K562 (cell line): ENCODE results near the gene SLX1B. TPM values are rescaled to one million over a fixed set of nuclear protein-coding genes. Genes with fewer than 3 reads are reported as not detected.
"Not testable (repeated sequence)": the region's sequence is repeated elsewhere in the genome, so short reads cannot be mapped to it uniquely, and the experiment has no call there.

ENCODE experiments used
- ATAC-seq: fragments of 200-7000 bp; cut with Tn5 transposase; 3 replicates; pipeline ENCODE4 v1.9.1; 2020; ENCODE audit warnings: moderate library complexity
- BruUV-seq: library from RNA; stranded (reverse); fragments of 400-500 nt; replicated peaks from 2 replicates; lab custom pipeline; 2021; lab: Mats Ljungman, UMichigan
- CTCF ChIA-PET: fragments of 300-600 bp; formaldehyde crosslinking; extraction: SDS; loops from one replicate; lab custom pipeline; 2021; ENCODE audit warnings: low intra/inter-chr PET ratio; lab: Yijun Ruan, JAX
- POLR2A ChIA-PET: fragments of 300-600, 350-650 bp; sonication (Branson Sonifier 250); formaldehyde crosslinking; extraction: SDS; loops from one replicate; lab custom pipeline; 2021; ENCODE audit warnings: antibody characterized with exemption, inconsistent platforms; lab: Yijun Ruan, JAX
- DNase-seq, 4 experiments: peaks; one replicate each; pipeline versions ENCODE4 v3.0.0 to v3.0.0-alpha.2; 2011 to 2018; ENCODE audit warnings: low spot score in 3 of 4, mixed read lengths in 3 of 4; ENCODE audit errors: extremely low read depth in 1 of 4
- FAIRE-seq: peaks from 2 replicates; lab custom pipeline; 2011; peaks lifted over from hg19 to GRCh38; lab: Jason Lieb, UNC
- H2AFZ ChIP-seq: 2 replicates; pipeline ENCODE4 v1.6.0; 2011; ENCODE audit warnings: low read depth, low read length, control low read depth, inconsistent platforms
- H3K27ac ChIP-seq: fragments of 200-600 bp; 3 replicates; pipeline ENCODE4 v1.8.0; 2011; ENCODE audit warnings: low read depth, mild to moderate bottlenecking, control low read depth, inconsistent platforms, low read length, moderate library complexity, mixed read lengths; ENCODE audit errors: extremely low read depth
- H3K27me3 ChIP-seq, 2 experiments: fragments of 300-600 bp in 1 of 2; 2 replicates in 1 of 2; 3 replicates in 1 of 2; pipeline versions ENCODE4 v1.6.0 to v1.8.0; 2011; ENCODE audit warnings: inconsistent platforms in 2 of 2, low read length in 2 of 2, mild to moderate bottlenecking in 1 of 2, mixed read lengths in 1 of 2, moderate library complexity in 1 of 2; ENCODE audit not compliant: control insufficient read depth in 2 of 2, insufficient read depth in 2 of 2
- H3K36me3 ChIP-seq: fragments of 300-600 bp; 3 replicates; pipeline ENCODE4 v1.8.0; 2011; ENCODE audit warnings: mild to moderate bottlenecking, low read length, inconsistent platforms; ENCODE audit not compliant: control insufficient read depth, insufficient read depth
- H3K4me1 ChIP-seq, 2 experiments: fragments of 200-600 bp in 1 of 2; replicated peaks in 1 of 2; 2 replicates in 1 of 2; 3 replicates in 1 of 2; pipeline versions ENCODE4 v1.5.1 to v1.8.0; 2011; ENCODE audit warnings: inconsistent platforms in 2 of 2, low read length in 2 of 2, mild to moderate bottlenecking in 1 of 2, mixed read lengths in 1 of 2, moderate library complexity in 1 of 2; ENCODE audit not compliant: control insufficient read depth in 2 of 2, insufficient read depth in 2 of 2
- H3K4me2 ChIP-seq: 2 replicates; pipeline ENCODE4 v1.6.1; 2011; ENCODE audit warnings: low read length, control low read depth, inconsistent platforms, mixed read lengths; ENCODE audit not compliant: insufficient read depth
- H3K4me3 ChIP-seq: fragments of 200-600 bp; sonication (generic), shearing (Covaris generic); 2 replicates; pipeline ENCODE4 v1.5.1; 2016; ENCODE audit warnings: control low read depth, inconsistent platforms
- H3K79me2 ChIP-seq: fragments of 200-600 bp; 3 replicates; pipeline ENCODE4 v1.8.0; 2011; ENCODE audit warnings: low read length, inconsistent platforms; ENCODE audit not compliant: control insufficient read depth, insufficient read depth
- H3K9ac ChIP-seq, 2 experiments: 2 replicates each; pipeline versions ENCODE4 v1.6.0 to v1.6.1; 2011; ENCODE audit warnings: low read depth in 2 of 2, low read length in 2 of 2, control low read depth in 1 of 2, inconsistent platforms in 1 of 2, mild to moderate bottlenecking in 1 of 2, mixed read lengths in 1 of 2; ENCODE audit not compliant: insufficient read depth in 1 of 2
- H3K9me1 ChIP-seq: one replicate; pipeline ENCODE4 v1.6.0; 2011; ENCODE audit warnings: inconsistent platforms, mild to moderate bottlenecking, low read length, moderate library complexity; ENCODE audit not compliant: control insufficient read depth, insufficient read depth
- H3K9me3 ChIP-seq: replicated peaks from 2 replicates; pipeline ENCODE4 v1.5.1; 2011; ENCODE audit warnings: low read depth, low read length, inconsistent platforms; ENCODE audit not compliant: control insufficient read depth, insufficient read depth
- H4K20me1 ChIP-seq: replicated peaks from 2 replicates; pipeline ENCODE4 v1.6.1; 2011; ENCODE audit warnings: low read length, inconsistent platforms, mixed read lengths; ENCODE audit not compliant: control insufficient read depth, insufficient read depth
- WGBS: fragments of 100-300 bp; shearing (Covaris generic); methylation state at CpG from one replicate; pipeline ENCODE4 v1.1.6; 2016; ENCODE audit warnings: low coverage, mixed read lengths; ENCODE audit not compliant: insufficient coverage; ENCODE audit errors: missing lambda C conversion rate; 5-methylcytosine and 5-hydroxymethylcytosine counted together
- in situ Hi-C: fragments of 300-500 bp; cut with MboI; formaldehyde crosslinking; loops from 4 replicates; pipeline ENCODE4 v1.15.0; 2018; ENCODE audit warnings: inconsistent platforms, mixed read lengths
- intact Hi-C: fragments of 100-400 bp; cut with micrococcal nuclease; formaldehyde crosslinking; loops from 2 replicates; pipeline ENCODE4 v1.14.2; 2022
- polyA plus RNA-seq, 8 experiments: library from polyadenylated mRNA; depleted of rRNA in 4 of 8; stranded (reverse) in 5 of 8; unstranded in 3 of 8; fragments of >200 nt; fragmentation: Nextera tagmentation in 2 of 8; fragmentation: Illumina TruSeq in 1 of 8; extraction: Ambion mirVana in 2 of 8; extraction: Trizol in 1 of 8; gene quantifications; 2 replicates each; pipeline versions ENCODE4 v1.2.1 to v1.2.3, GENCODE V29; 2011 to 2014; ENCODE audit warnings: inconsistent platforms in 1 of 8, missing spikeins in 1 of 8
- total RNA-seq, 7 experiments: library from RNA; depleted of rRNA in 6 of 7; stranded (reverse); fragments of >200 nt in 6 of 7; fragmentation: Illumina TruSeq in 2 of 7; extraction: Trizol in 2 of 7; gene quantifications; 2 replicates each; pipeline versions ENCODE4 v1.2.1 to v1.2.3, GENCODE V29; 2011 to 2021; ENCODE audit warnings: low replicate concordance in 1 of 7

SLX1B gene
- total and polyA plus RNA-seq, 9 of the 15 experiments (the other 6 are each of a cell fraction or from before 2014, with no cell fraction given) = 1.6 to 43.5 (median 11.4) TPM

- H2AFZ ChIP-seq, BruUV-seq, H3K9ac ChIP-seq, ATAC-seq, H3K27ac ChIP-seq, H3K36me3 ChIP-seq, CTCF ChIA-PET, POLR2A ChIA-PET, H4K20me1 ChIP-seq, H3K79me2 ChIP-seq, DNase-seq, H3K4me3 ChIP-seq, H3K27me3 ChIP-seq, H3K4me2 ChIP-seq, H3K4me1 ChIP-seq, H3K9me1 ChIP-seq, intact Hi-C loops, H3K9me3 ChIP-seq, FAIRE-seq: not testable (repeated sequence)
- WGBS = no CpG with 5 or more reads among the region's 10 CpGs
- in situ Hi-C loops = loop anchor here (25.0 kb wide), 3 partner anchors 669 to 1169 kb away; partner anchors contain the start of genes CD2BP2, MYL11 and TBC1D10B
These were observed 13.5 kb downstream of the SLX1B start for GRCh38 chr16:29467654-29468366.

- intact Hi-C loops, H3K4me3 ChIP-seq, H2AFZ ChIP-seq, BruUV-seq, H3K36me3 ChIP-seq, H3K79me2 ChIP-seq, H3K27me3 ChIP-seq, H3K4me1 ChIP-seq, H4K20me1 ChIP-seq, H3K9me3 ChIP-seq, H3K9me1 ChIP-seq, H3K4me2 ChIP-seq, CTCF ChIA-PET, H3K9ac ChIP-seq, FAIRE-seq, DNase-seq, POLR2A ChIA-PET, H3K27ac ChIP-seq: not testable (repeated sequence)
- ATAC-seq = peak; percentile 68
- WGBS = 100% methylated on average over 1 of the region's 6 CpGs
- in situ Hi-C loops = loop anchor here (25.0 kb wide), 3 partner anchors 668 to 1168 kb away; partner anchors contain the start of genes CD2BP2, MYL11 and TBC1D10B
These were observed 15.3 kb downstream of the SLX1B start for GRCh38 chr16:29469660-29470059.

- CTCF ChIA-PET = not testable (repeated sequence)
These were observed 17.7 kb downstream of the SLX1B start for GRCh38 chr16:29472065-29472464.

More at GRCh38 chr16:29472065-29472464, 17.7 kb downstream of the SLX1B start:
- no CpG with 5 or more reads among the region's 4 CpGs for WGBS
- ATAC-seq, H3K4me3 ChIP-seq, H4K20me1 ChIP-seq, BruUV-seq, H3K36me3 ChIP-seq, FAIRE-seq, H3K9ac ChIP-seq, POLR2A ChIA-PET, H3K9me1 ChIP-seq, H3K4me2 ChIP-seq, H3K27ac ChIP-seq, H3K4me1 ChIP-seq, H3K9me3 ChIP-seq, H3K79me2 ChIP-seq, H3K27me3 ChIP-seq, intact Hi-C loops, H2AFZ ChIP-seq, DNase-seq: not testable (repeated sequence)
- in situ Hi-C loops = loop anchor here (25.0 kb wide), 3 partner anchors 665 to 1165 kb away; partner anchors contain the start of genes CD2BP2, MYL11 and TBC1D10B
